HG03460 (cell line): ENCODE data around the gene DNPH1.
A peak's percentile ranks its signal among the peaks of the same experiment; 100 is the strongest.

Experiments used
- ATAC-seq: cut with Tn5 transposase; IDR thresholded peaks from one replicate; pipeline ENCODE4 v1.9.1; 2021; ENCODE audit not compliant: unreplicated experiment

Gene DNPH1

DNA sequence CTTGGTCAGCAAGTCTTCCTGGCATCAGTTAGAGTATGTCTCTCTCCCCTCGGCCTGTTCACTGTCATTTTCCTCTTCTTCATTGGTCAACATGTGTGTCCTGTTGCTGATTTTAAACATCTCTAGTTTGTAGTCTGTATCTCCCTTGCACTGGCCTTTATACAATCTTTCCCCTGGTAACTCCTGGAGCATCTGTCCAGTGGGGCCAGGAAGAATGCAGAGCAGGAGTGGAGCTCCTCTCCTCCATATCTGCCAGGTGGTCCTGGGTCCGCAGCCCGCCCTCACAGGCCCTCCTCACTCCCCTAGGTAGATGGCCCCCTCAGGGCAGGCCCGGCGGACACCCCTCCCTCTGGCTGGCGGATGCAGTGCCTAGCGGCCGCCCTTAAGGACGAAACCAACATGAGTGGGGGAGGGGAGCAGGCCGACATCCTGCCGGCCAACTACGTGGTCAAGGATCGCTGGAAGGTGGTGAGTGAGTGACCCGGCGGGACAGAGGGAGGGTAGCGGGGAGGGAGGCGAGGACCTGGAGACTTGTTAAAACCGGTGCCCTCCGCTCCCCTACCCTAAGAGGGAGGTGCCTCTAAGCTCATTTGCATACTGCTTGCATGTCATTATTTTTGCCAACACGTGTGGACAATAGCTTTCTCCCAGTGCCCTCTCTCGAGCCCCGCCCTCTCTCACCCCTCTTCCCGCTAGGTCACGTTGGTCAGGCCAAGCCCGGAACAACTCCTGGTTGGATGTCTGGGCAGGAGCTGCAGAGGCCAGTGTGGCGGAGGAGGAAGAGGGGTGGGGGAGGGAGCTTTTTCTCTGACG lies 17.2 kb upstream of the DNPH1 start:
- ATAC-seq: peak; percentile 30

- ATAC-seq: no peak
These were observed 14.5 kb upstream of the DNPH1 start for GRCh38 chr6:43243664-43244321.

DNA sequence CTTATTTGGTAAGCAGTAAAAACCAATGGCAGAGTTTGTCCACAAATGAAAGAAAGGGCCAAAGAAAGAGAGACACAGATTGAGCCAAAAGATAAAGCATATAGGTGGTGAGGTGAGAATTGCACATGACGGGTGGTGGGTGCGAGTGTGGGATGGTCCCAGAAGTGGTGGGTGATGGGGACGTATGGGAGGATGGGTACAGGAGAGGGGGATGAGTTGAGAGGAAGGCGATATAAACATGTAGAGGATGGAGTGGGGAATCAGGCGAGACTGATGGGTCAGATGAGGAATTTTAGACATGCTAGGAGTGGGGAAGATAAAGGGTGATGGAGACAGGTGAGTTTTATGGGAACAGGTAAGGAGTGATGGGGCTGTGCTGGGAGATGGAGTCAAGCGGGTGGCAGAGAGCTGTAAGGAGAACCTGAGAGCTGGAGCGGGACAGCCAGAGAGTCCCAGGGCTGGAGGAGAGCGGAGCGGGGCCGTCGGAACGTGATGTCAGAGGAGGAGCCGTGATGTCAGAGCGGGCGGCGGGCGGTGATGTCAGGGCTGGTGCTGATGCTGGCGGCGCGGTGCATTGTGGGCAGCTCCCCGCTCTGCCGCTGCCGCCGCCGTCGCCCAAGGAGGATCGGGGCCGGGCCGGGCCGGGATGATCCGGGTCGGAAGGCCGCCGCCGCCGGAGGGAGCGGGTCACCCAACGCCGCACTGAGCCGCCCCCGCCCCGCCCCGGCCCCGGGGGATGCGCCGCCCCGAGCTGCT lies 13.8 kb upstream of the DNPH1 start, which contains the start of gene TTBK1:
Gene TTBK1 (plus strand): TSS at position 574 of the 756 bp plus-strand sequence. CDS start 3,180 bp downstream, outside the sequence.
- no peak for ATAC-seq

GRCh38 chr6:43241446-43241845 lies 12.2 kb upstream of the DNPH1 start:
- no peak for ATAC-seq

- no peak for ATAC-seq
These were observed 11.7 kb upstream of the DNPH1 start for GRCh38 chr6:43240950-43241349.

- ATAC-seq: no peak
These were observed 9.8 kb upstream of the DNPH1 start for GRCh38 chr6:43239054-43239453.

- no peak for ATAC-seq
These were observed 6.6 kb upstream of the DNPH1 start for GRCh38 chr6:43235841-43236240.

- no peak for ATAC-seq
These were observed 2.6 kb upstream of the DNPH1 start for GRCh38 chr6:43231735-43232450.

DNA sequence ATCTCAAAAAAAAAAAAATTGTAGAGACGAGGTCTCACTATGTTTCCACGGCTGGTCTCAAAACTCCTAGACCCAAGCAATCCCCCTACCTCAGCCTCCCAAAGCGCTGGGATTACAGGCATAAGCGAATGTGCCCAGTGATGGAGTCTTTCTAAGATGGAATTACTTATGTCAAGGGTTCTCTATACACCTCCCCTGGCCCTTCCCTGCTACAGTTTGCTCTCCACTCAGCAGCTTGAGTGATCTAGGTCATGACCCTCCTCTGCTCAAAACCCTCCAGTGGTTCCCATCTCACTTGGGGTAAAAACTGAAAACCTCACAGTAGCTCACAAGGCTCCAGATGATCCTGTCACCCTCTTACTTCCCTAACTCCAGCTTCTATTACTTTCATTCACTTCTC lies 1.8 kb upstream of the DNPH1 start:
- ATAC-seq: no peak

GRCh38 chr6:43229803-43230620 lies 731 bp upstream of the DNPH1 start:
- ATAC-seq: no peak

GRCh38 chr6:43226192-43226851 lies 3.0 kb downstream of the DNPH1 start:
- ATAC-seq: no peak

DNA sequence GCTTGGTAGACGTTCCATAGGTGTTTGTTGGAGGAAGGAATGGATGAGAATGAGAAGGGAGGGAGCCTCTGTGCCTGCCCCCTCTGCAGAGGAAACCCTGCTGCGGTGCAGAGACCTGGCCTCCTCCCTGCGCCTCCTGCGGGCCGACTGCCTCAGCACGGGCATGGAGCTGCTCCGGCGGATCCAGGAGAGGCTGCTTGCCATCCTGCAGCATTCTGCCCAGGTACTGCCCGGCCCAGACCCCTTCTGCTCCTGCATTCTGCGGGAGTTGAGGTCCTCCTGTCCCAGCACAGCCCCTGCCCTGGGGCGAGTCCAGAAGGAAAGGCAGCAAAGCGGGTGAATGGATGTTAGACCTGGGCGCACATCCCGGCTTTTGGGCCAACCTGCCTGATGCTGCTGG lies 6.1 kb downstream of the DNPH1 start:
- no peak for ATAC-seq

DNA sequence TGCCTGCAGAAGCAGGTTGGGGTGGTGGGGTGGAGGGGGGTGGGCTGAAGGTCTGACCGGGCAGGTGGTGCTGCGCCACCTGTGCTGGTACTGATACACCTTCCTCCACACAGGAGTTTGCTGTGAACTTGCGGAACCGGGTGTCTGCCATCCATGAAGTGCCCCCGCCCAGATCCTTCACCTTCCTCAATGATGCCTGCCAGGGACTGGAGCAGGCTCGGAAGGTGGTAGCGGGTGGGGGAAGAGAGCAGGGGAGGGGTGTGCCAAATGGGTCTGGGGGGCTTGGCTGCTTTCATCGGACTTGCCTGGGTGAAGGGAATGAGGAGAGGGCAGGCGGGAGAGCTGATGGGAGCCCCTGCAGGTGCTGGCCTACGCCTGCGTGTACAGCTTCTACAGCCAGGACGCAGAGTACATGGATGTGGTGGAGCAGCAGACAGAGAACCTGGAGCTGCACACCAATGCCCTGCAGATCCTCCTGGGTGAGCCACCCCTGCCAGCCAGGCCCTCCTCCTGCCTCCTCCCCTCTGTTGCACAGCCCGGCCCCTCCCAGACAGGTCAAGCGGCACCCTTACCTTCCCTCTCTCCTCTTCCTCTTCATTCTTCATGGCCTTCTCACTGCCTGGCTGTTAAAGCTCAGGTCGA lies 6.7 kb downstream of the DNPH1 start:
- no peak for ATAC-seq

DNA sequence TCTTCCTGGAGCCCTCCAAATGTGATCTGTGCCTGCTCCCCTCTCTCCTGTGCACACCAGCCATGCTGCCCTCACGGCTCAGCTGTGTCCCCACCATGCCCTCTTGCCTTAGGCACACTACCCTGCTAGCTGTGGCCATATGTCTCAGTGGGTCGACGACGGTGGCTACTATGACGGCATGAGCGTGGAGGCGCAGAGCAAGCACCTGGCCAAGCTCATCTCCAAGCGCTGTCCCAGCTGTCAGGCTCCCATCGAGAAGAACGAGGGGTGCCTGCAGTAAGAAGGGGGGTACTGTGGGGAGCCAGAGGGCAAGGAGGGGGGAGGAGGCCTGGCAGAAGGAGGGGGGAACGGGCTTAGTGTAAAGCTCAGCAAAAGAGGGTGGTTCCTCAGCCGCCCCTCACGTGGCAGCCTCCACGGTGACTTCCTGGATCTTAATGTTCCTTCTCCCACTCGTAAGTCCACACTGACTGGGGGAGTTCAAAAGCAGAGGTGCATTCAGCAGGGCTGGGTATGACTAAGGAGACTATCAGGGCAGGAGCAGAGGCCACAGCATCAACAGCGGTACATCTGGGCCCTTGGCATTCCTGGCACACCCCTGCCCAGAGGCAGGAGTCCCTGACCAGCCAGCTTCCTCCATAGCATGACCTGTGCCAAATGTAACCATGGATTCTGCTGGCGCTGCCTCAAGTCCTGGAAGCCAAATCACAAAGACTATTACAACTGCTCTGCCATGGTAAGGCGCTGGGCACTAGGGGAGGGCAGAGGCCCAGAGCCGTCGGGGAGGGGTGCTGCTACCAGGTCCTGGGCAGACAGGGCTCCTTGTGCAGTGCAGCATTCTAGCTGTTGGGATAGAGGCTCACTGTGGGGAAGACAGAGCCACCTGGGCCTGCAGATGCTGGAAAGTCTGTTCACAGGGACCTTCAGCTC lies 8.0 kb downstream of the DNPH1 start:
- no peak for ATAC-seq

DNA sequence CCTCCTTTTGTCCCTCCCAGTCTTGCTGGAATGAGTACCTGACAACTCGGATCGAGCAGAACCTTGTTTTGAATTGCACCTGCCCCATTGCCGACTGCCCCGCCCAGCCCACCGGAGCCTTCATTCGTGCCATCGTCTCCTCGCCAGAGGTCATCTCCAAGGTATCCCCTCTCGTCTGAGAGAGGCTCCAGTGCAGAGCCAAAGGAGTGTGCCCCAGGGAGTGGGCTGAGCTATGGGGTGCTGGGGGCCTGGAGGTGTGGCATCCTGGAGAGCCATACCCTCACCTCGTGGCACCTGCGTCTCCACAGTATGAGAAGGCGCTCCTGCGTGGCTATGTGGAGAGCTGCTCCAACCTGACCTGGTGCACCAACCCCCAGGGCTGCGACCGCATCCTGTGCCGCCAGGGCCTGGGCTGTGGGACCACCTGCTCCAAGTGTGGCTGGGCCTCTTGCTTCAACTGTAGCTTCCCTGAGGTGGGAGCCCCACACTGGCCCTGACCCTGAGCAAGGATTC lies 8.8 kb downstream of the DNPH1 start:
- no peak for ATAC-seq

DNA sequence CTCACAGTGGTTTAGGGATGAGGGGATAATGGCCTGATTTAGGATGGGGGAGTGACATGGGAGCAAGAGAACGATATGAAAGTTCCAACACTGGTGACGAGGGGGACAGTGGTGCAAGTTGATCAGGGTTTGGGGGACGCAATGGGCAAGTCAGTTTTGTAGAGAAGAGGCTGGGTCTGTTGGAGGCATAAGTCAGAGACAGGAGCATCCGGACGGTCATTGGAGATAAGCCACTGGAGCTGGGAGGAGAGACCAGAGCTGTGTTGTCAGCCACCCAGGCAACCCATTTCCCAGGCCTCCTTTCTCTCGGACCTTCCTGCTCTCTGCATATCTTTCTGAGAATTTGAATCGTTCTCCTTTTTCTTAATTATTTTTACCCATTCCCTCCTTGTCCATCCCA lies 9.5 kb downstream of the DNPH1 start:
- no peak for ATAC-seq

- no peak for ATAC-seq
These were observed 10.2 kb downstream of the DNPH1 start for GRCh38 chr6:43219119-43219518.

- ATAC-seq: no peak
These were observed 11.9 kb downstream of the DNPH1 start for GRCh38 chr6:43217351-43217750.
